Measurements from ENCODE around the gene C9orf43. TPM values are rescaled to one million over a fixed set of nuclear protein-coding genes. Genes with fewer than 3 reads are reported as not detected.
"Not testable (repeated sequence)": the region's sequence is repeated elsewhere in the genome, so short reads cannot be mapped to it uniquely, and the experiment has no call there.

C9orf43 gene, protein sequence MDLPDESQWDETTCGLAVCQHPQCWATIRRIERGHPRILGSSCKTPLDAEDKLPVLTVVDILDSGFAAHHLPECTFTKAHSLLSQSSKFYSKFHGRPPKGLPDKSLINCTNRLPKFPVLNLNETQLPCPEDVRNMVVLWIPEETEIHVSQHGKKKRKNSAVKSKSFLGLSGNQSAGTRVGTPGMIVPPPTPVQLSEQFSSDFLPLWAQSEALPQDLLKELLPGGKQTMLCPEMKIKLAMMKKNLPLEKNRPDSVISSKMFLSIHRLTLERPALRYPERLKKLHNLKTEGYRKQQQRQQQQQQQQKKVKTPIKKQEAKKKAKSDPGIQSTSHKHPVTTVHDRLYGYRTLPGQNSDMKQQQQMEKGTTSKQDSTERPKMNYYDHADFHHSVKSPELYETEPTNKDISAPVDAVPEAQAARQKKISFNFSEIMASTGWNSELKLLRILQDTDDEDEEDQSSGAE
- total RNA-seq = 0.26 and 0.64 TPM in 2 replicates
- 0.49 TPM for polyA plus RNA-seq (2012)

DNA sequence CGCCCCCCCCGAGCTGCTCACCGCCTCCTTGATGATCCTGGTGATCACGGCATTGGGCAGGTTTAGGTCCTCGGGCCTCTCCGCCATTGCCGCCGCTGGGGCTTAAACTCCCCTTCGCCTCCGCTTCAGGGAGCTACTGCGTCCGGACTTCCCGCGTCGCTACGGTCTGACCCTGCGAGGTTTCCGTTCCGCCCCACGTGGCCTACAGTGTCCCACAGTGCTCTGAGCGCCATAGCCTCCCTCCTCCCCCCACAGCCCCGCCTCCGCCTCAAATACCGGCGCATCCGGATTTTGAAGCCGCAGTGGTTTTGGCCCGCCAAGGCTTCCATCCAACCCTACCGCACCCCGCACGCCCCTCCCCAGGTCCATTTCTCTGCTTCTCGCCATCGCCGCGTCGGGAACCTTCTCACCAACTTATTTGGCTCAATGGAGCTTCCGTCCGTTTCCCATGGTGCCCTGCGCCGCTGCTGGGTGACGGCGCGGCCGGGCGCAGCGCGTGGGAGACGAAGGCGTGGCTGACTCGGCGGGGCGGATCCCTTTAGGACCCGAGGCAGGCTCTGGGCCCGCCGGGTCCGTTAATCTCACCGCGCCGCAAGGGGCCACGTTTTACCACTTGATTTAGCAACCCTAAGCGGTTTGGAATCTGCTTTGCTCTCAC is at the start of gene C9orf43, which contains the start of gene POLE3:
TSS of gene C9orf43 (plus strand) at position 541 of the 658 bp plus-strand sequence. CDS start 2,747 bp downstream, outside the sequence.
TSS of gene POLE3 (minus strand) at position 469 of the 658 bp plus-strand sequence. CDS start at position 87, 382 bp downstream.
- peak; percentile 97 for DNase-seq (ENCODE audit: low read depth)

DNA sequence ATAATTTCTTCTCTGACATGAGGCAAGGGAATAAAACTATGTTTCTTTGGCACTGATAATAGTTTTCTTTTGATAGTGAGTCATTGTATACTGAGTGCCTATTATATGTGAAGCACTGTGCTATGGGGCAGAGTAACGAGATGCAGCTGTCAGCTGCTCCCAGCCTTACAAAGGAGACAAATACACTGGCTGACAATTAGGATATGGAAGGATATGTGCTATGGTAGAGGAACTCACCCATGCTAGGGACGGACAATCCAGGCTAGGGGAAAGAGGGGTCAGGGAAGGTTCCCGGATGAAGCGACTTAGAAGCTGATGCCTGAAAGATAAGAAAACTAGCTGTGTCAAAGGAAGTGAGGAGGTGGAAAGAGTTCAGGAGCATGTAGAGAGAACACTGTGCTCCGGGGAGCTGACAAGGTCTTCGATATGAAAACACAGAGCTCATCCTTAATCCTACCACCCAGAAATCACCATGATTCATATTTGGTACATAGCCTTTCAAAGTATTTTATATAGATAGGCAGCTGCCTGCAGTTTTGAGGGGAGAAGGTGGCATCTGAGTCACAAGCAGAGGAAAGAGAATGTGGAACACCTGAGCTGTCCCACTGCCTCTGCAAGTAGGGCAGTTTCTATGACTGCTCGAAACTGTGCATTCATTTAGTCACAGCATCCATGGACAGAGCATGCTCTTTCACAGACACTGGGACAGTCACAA is 49.1 kb upstream of the C9orf43 start:
- DNase-seq (ENCODE audit: low read depth) = no peak

DNA sequence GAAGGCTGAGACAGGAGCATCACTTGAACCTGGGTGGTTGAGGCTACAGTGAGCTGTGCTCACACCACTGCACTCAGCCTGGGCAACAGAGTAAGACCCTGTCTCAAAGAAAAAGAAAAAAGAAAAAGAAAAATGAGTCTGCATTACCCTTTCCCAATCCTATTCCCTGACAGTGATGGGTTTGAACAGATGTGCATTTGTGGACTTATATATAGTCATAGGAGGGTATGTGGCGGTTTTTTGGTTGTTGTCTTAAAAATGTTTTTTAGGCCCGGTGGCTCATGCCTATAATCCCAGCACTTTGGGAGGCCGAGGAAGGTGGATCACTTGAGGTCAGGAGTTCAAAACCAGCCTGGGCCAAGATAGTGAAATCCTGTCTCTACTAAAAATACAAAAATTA is 47.2 kb upstream of the C9orf43 start:
- DNase-seq (ENCODE audit: low read depth) = peak; percentile 40

DNA sequence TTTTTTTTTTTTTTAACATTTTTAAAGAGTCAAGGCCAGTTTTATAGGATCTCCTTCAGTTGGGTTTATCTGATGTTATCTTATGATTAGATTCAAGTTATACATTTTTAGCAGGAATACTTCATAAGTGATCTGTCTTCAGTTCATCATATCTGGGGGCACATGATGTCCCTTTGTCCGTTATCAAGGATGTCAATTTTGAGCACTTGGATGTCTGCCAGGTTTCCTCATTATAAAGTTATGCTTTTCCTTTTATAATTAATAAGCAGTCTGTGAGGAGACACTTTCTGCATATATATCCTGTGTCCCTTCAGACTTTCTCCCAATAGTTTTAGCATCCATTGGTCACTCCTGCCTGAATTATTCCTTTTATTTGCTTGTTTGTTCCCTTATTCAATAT is 45.6 kb upstream of the C9orf43 start:
- DNase-seq (ENCODE audit: low read depth) = no peak

DNA sequence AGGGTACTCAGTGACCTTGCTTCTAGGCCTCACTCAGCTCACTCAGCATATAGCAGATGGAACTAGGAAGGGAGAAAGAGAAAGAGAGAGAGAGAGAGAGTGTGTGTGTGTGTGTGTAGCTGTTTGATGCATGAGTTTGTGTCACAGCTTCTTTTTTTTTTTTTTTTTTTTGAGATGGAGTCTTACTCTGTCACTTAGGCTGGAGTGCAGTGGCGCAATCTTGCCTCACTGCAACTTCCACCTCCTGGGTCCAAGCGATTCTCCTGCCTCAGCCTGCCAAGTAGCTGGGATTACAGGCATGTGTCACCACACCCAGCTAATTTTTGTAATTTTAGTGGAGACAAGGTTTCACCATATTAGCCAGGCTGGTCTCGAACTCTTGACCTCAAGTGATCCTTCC is 44.9 kb upstream of the C9orf43 start:
- DNase-seq (ENCODE audit: low read depth) = not testable (repeated sequence)

DNA sequence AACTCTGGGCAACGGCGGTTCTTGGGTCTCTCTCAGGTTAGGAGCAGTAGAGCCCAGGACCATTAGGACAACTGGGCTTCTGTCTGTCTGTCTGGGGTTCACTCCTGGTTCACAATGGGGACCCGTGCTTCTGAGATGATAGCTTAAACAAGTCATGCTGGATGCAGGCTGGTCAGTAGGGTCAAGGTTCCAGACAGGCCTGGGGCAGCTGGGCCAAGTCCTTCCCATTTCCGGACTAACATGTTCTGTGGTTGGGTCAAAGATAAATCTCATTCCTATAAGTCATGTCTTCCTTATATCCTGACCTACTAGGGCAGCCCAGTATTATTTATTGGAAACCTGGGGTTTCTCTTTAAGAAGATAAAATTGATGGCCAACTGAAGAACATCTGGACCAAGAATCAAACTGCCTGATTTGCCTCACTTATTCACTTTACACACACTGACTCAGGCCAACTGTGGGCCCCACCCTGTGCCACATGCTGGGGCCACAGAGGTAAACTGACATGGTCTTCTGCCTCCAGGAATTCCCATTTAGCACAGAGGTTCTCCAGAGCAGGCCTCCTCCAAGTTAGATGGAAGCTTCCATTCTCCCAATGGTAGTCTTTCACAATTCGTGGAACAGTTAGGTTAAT is 42.1 kb upstream of the C9orf43 start:
- no peak for DNase-seq (ENCODE audit: low read depth)

DNA sequence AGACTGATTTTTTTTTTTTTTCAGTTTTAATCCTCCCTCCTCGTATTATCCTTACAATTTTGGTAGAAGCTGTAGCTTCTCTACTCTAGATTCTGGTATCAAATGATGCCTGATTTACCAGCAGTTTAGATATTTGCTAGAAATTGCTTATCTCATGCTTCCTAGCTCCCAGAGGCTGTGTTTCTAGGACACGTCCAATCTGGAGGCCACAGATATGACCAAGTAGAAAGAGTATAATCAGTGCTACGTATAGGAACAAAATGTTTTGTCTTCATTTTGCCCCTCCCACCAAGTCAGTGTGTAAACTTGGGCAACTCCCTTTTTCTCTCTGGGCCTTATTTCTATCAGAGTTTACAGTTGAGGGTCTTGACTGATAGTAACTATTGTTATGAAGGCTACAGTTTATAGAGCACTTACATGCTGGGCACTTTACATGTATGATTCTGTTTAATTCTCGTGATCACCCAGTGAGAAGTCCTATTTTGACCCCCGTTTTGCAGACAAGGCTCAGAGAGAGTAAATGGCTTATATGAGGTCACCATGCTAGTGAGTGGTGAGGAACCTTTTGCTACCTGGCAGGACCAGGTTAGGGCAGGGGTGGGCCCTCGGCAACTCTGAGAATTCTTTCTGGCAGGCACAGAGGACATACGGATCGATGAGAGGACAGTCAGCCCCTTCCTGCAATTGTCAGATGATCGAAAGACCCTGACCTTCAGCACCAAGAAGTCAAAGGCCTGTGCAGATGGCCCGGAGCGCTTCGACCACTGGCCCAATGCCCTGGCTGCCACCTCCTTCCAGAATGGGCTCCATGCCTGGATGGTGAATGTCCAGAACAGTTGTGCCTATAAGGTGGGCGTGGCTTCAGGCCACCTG is 41.3 kb upstream of the C9orf43 start:
- DNase-seq (ENCODE audit: low read depth) = peak; percentile 58

DNA sequence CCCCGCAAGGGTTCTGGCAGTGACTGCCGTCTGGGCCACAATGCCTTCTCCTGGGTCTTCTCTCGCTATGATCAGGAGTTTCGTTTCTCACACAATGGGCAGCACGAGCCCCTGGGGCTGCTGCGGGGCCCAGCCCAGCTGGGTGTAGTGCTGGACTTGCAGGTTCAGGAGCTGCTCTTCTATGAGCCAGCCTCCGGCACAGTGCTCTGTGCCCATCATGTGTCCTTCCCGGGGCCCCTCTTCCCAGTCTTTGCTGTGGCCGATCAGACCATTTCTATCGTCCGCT is 40.7 kb upstream of the C9orf43 start:
- no peak for DNase-seq (ENCODE audit: low read depth)

DNA sequence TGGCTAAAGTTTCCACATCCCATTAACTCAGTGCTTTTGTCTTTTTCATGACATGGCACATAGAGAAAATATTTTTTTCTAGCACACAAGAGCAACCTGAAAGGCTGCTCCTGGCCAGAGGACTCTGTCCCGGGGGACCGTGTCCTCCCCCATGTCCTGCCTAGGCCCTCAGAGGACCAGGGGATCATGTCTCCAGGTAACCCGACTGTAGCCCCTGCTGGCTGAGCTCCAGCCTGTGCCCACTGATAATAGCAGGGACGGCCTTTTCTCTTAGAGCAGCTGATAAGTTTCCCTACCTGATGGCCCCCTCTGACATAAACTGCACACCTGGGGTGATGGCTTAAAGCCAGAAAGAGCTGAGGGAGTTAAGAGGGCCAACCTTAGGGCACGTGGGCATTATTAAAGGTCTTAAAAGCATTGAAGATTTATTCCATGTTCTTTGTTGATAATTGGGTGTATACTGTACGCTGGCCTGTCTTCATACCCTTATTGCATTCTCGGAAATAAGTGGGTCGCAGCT is 39.7 kb upstream of the C9orf43 start:
- no peak for DNase-seq (ENCODE audit: low read depth)

DNA sequence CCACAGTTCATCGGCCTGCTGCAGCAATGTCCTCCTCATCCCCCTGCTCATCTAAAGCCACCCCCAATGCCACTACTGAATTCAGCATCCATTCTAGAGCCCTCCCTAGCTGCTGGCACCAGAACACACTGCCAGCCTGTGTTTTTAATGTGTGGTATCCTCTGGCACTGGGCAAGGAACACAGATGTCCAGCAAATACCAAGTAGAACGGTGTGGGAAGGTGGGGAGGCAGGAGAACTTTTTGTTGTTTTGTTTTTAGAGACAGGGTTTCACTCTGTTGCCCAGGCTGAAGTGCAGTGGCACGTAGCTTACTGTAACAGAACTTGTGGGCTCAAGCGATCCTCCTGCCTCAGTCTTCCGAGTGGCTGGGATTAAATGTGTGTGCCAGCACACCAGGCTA is 38.5 kb upstream of the C9orf43 start:
- DNase-seq (ENCODE audit: low read depth) = no peak

DNA sequence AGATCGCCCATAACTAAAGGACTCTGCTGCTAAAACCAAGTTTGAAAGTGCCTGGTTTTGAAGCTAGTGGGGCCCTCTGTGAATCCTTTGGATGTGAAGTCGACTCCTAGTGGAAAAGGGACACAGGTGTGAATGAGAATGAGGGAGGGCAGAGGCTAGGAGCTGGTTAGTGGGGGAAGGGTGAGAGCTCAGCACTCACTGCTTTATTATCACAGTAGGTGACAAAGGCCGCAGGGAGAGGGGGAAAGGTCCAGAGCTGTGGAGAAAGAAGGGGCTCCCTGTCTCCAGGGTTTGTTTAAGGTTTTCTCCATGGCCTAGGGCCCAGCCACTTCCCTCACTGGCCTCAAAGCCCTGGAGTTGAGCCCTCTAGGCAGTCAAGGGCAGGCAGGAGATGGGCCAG is 37.3 kb upstream of the C9orf43 start:
- no peak for DNase-seq (ENCODE audit: low read depth)

DNA sequence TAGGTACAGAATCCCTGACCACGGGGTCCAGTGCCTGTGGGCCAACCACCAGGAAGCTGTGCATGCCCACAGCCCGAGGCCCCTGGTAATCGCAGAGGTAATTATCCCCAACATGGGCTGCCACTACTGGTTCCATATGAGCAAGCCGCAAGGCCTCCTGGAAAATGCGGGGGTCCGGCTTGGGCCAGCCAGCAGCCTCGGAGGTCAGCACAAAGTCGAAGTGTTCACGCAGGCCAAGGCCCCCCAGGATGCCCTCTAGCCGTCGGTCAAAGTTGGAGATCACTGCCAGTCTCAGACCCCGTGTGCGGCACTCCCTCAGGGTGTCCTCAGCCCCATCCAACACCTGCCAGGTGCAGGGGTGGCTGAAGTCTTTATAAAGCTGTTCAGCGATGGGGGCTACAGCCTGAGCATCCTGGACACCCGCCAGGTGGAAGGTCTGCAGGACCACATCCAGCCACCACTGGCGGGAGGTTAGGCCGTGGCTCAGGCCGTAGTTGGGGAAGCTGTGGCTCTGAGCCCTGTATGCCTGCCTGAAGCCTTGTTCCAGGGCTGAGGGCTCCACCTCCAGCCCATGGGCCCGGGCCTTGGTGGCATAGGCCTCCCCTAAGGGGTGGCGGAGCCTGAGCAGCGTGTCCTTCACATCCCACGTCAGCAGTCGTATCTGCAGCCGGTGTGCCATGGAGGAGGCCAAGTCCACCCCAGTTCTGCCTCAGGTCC is 36.7 kb upstream of the C9orf43 start:
- DNase-seq (ENCODE audit: low read depth) = no peak

DNA sequence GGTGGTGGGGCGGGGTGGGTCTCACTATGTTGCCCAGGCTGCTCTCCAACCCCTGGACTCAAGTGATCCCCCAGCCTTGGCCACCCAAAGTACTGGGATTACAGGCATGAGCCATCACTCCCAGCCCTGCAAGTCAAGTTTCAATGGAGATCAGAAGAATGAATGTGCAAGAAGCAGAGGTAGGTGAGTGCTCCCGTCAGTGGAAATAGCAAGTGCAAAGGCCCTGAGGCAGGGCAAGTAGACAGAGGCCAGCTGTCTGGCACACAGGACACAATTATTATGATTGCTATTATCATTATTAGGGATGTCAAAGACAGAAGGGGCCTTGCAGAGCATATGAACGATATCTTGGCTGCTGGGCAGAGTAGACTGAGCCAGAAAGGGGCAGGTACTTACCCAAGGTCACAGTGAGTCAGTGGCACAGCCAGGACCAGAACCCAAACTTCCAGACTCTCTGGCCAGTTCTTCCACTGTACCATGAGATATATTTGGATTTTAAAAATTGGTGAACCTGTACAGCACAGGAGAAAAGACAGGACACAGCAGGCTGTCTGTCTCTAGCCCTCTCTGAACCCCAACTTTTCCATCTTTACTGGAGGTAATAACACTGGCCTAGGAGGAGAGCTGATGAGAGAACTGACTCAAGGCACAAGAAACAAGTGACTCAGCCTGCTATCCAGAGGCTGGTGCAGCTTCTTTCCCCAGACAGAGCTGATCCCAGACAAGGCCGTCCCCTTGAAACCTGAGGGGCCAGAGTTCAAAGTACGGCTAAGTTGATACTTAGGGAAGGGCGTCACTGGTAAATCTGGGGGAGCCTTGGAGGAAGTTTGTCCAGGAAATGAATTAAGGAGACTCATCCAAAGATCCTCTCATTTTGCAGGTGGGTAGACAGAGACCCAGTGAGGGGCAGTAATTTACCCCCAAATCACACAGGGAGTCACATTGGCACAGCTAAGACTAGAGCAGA is 35.2 kb upstream of the C9orf43 start:
- no peak for DNase-seq (ENCODE audit: low read depth)

DNA sequence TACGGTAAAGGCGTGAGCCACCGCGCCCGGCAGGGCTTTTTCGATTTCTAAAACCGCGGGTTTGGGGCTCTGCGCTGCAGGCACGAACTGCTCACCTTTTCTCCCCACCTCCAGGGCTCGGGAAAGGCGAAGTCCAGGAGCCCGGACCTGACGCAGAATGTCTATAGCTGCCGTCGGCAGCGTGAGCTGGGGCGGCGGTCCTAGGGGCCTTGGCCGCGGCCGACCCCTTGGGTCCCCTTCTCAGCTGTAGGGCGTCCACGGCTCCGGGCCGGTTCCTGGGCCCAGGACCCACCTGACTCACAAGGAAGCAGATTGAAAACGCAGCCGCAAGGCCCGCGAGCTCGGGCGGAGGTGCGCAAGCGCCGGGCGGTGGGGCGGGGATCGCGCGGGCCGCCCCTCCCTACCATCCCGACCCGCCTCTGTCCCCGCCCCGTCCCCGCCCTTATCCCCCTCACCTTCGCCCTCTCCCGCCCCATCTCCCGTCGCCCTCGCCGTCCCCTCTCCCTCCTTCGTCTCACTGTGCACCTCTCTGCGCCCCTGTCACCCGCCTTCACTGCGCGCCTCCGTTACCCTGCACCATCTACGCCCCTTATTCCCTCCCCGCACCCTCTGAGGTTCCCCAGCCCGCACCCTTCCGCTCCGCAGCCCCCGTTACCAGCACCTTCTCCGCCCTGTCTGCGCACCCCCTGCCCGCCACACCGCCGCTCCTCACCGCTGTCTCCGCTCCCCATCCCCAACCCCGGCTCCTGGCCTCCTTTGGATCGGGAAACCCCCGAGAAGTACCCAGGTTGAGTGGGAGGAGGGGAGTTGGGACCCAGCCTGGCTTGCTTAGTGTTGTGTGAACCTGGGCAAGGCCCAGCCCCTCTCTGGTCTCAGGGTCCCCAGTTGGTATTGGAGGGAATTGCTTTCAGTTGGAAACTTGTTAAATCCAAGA is 33.6 kb upstream of the C9orf43 start, which contains the start of gene HDHD3:
TSS of gene HDHD3 (minus strand) at position 353 of the 934 bp plus-strand sequence. CDS start 2,632 bp downstream, outside the sequence.
- peak; percentile 68 for DNase-seq (ENCODE audit: low read depth)

DNA sequence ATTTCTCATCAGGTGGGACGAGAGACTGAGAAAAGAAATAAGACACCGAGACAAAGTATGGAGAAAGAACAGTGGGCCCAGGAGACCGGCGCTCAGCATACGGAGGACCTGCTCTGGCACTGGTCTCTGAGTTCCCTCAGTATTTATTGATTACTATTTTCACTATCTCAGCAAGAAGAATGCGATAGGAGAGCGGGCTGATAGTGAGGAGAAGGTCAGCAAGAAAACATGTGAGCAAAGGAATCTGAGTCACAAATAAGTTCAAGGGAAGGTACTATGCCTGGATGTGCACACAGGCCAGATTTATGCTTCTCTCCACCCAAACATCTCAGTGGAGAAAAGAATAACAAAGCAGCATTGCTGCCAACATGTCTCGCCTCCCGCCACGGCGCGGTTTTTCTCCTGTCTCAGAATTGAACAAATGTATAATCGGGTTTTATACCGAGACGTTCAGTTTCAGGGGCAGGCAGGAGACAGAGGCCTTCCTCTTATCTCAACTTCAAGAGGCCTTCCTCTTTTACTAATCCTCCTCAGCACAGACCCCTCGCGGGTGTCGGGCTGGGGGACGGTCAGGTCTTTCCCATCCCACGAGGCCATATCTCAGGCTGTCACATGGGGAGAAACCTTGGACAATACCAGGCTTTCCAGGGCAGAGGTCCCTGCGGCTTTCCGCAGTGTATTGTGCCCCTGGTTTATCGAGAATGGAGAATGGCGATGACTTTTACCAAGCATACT is 31.3 kb upstream of the C9orf43 start:
- not testable (repeated sequence) for DNase-seq (ENCODE audit: low read depth)

DNA sequence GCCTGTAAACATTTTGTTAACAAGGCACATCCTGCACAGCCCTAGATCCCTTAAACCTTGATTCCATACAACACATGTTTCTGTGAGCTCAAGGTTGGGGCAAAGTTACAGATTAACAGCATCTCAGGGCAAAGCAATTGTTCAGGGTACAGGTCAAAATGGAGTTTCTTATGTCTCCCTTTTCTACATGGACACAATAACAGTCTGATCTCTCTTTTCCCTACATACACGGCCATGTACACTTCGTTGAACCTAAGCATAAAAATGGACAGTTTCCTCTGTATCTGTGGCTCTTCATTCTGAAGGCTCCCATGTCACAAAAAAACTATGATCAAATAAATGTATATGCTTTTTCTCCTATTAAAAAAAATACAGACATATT is 30.7 kb upstream of the C9orf43 start:
- DNase-seq (ENCODE audit: low read depth) = not testable (repeated sequence)
